Vagina (tissue), 2 donors: ENCODE results near the gene MAP3K10. TPM values are rescaled to one million over a fixed set of nuclear protein-coding genes. Genes with fewer than 3 reads are reported as not detected.

ENCODE experiments used
- DNase-seq, 2 donors: peaks; one replicate each; pipeline ENCODE4 v3.0.0-alpha.2; 2017; ENCODE audit errors: extremely low spot score in 2 of 2
- H3K27ac ChIP-seq: fragments of 200-600 bp; sonication (generic); one replicate; pipeline ENCODE4 v1.5.1; 2019
- H3K27me3 ChIP-seq: fragments of 200-600 bp; sonication (generic); one replicate; pipeline ENCODE4 v1.5.1; 2019
- H3K36me3 ChIP-seq, 2 donors: fragments of 200-600 bp; sonication (generic); one replicate each; pipeline ENCODE4 v1.5.1; 2017 to 2019
- H3K4me1 ChIP-seq: fragments of 200-600 bp; sonication (generic); one replicate; pipeline ENCODE4 v1.5.1; 2019
- H3K4me3 ChIP-seq, 2 donors: fragments of 200-600 bp; sonication (generic); 1 replicate in 1 of 2; 2 replicates in 1 of 2; pipeline ENCODE4 v1.5.1; 2016 to 2019
- H3K9me3 ChIP-seq: fragments of 200-600 bp; sonication (generic); one replicate; pipeline ENCODE4 v1.5.1; 2019
- POLR2A ChIP-seq, 2 donors: fragments of 450-650 bp; IDR thresholded peaks; one replicate each; pipeline ENCODE4 v1.6.1; 2017; ENCODE audit warnings: antibody characterized with exemption in 2 of 2, mild to moderate bottlenecking in 2 of 2, moderate library complexity in 2 of 2
- POLR2AphosphoS5 ChIP-seq, 2 donors: sonication (generic); formaldehyde crosslinking; IDR thresholded peaks; one replicate each; pipeline ENCODE4 v1.9.0; 2017; ENCODE audit warnings: antibody characterized with exemption in 2 of 2, mild to moderate bottlenecking in 2 of 2, low read depth in 1 of 2; ENCODE audit not compliant: insufficient read depth in 1 of 2
- intact Hi-C: fragments of 100-400 bp; cut with DNase I; formaldehyde crosslinking; loops from one replicate; pipeline ENCODE4 v1.15.1; 2023
- total RNA-seq: library from RNA; depleted of rRNA; stranded (reverse); fragments of >200 nt; gene quantifications from one replicate; pipeline ENCODE4 v1.2.3, GENCODE V29; 2016
- TF ChIP-seq, protein P1 (sequence below), 3 experiments: fragments of 450-650 bp in 2 of 3; fragments of 200-600 bp in 1 of 3; sonication (generic) in 1 of 3; IDR thresholded peaks; one replicate each; pipeline ENCODE4 v1.5.1; 2017 to 2019; ENCODE audit warnings: antibody characterized with exemption in 3 of 3, mild to moderate bottlenecking in 2 of 3, moderate library complexity in 2 of 3

Gene MAP3K10
- total RNA-seq, 1 donor from 2014 or later: 10.6 TPM

DNA sequence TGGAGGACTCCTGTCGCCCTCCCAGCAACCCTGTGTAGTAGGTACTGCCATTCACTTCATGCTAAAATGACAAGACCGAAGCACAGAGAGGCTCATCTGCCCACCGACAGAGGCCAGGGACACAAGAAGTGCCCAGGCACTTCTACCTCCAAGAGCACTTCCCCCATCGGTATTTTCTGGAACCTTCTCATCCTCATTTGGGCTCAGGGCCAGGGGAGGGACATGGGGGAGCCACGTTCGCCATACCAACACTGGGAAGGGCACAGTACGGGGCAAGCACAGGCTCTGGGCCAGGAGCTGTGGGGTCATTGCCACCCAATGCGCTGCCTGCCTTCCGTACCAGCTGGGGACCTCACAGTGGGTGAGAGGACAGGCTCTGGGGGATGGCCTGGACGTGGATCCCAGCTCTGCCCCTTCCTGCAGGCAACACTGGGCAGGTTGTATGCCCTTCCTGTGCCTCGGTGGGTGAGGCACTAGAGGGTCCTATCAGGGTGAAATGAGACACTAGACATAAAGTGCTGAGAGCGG is 56.6 kb downstream of the MAP3K10 start:
- intact Hi-C loops: no loop called here
- Histone ChIP-seq H3K4me3 (no peak overlapping the region), H3K36me3 (no peaks in the 10 kb centered on the region), H3K27ac (no peak overlapping the region), H3K27me3 (no peaks in the 10 kb centered on the region), H3K4me1 (peaks cover 40% of the 10 kb centered on the region), H3K9me3 (no peaks in the 10 kb centered on the region)
- TF ChIP-seq, protein P1, sequence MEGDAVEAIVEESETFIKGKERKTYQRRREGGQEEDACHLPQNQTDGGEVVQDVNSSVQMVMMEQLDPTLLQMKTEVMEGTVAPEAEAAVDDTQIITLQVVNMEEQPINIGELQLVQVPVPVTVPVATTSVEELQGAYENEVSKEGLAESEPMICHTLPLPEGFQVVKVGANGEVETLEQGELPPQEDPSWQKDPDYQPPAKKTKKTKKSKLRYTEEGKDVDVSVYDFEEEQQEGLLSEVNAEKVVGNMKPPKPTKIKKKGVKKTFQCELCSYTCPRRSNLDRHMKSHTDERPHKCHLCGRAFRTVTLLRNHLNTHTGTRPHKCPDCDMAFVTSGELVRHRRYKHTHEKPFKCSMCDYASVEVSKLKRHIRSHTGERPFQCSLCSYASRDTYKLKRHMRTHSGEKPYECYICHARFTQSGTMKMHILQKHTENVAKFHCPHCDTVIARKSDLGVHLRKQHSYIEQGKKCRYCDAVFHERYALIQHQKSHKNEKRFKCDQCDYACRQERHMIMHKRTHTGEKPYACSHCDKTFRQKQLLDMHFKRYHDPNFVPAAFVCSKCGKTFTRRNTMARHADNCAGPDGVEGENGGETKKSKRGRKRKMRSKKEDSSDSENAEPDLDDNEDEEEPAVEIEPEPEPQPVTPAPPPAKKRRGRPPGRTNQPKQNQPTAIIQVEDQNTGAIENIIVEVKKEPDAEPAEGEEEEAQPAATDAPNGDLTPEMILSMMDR (IDR thresholded peaks at IDR 0.05): no peak
- TF ChIP-seq POLR2A (IDR thresholded peaks at IDR 0.05) (no peak), POLR2AphosphoS5 (IDR thresholded peaks at IDR 0.05; ENCODE audit: insufficient read depth in 1 of 2, low read depth in 1 of 2) (no peak)
- DNase-seq: no peak

DNA sequence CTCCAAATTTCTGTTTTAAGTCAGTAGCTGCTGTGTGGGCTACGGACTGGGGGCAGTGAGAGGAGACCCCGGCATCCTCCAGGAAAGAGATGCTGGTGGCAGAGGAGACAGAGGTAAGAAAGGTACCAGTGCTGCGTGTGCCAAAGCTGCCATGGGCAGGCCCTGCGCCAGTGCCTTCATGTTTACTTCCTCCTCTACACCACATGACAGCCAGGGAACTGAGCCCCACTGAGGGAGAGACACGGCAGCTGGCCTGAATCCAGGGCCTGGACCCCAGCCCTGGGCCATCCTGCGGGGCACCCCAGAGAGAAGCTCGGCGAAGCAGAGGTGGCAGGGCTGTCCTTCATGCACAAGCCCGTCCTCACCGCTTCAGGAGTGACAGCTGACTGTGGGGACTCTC is 58.0 kb downstream of the MAP3K10 start:
- Histone ChIP-seq H3K27me3 (no peaks in the 10 kb centered on the region), H3K4me1 (peaks cover 46% of the 10 kb centered on the region), H3K9me3 (no peaks in the 10 kb centered on the region), H3K36me3 (peaks cover 0 to 9% of the 10 kb centered on the region in 2 donors), H3K4me3 (no peak overlapping the region), H3K27ac (no peak overlapping the region)
- DNase-seq: no peak
- TF ChIP-seq, protein P1 (IDR thresholded peaks at IDR 0.05): no peak
- intact Hi-C loops: no loop called here

DNA sequence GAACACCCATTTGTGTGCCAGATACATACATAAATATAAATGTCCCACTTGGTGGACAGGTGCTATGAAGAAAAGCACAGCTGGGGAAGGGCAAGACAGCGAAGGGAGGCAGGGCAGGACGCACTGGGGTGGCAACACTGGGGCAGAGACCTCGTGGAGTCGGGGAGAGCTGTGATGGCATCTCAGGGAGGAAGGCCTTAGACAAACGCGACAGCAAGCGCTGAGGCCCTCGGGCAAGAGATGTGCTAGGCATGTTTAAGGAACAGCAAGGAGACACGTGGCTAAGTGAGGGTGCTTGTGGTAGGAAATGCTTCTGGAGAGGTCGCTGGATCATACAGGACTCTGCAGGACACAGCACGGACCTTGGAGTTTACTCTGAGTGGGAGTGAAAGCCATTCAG is 58.6 kb downstream of the MAP3K10 start:
- Histone ChIP-seq H3K36me3 (peaks cover 0 to 15% of the 10 kb centered on the region in 2 donors), H3K27me3 (no peaks in the 10 kb centered on the region), H3K9me3 (no peaks in the 10 kb centered on the region), H3K27ac (no peak overlapping the region), H3K4me3 (no peak overlapping the region), H3K4me1 (peaks cover 46% of the 10 kb centered on the region)
- TF ChIP-seq POLR2AphosphoS5 (IDR thresholded peaks at IDR 0.05; ENCODE audit: insufficient read depth in 1 of 2, low read depth in 1 of 2) (no peak), POLR2A (IDR thresholded peaks at IDR 0.05) (no peak)
- TF ChIP-seq, protein P1 (IDR thresholded peaks at IDR 0.05): no peak
- no peak for DNase-seq
- intact Hi-C loops: no loop called here

DNA sequence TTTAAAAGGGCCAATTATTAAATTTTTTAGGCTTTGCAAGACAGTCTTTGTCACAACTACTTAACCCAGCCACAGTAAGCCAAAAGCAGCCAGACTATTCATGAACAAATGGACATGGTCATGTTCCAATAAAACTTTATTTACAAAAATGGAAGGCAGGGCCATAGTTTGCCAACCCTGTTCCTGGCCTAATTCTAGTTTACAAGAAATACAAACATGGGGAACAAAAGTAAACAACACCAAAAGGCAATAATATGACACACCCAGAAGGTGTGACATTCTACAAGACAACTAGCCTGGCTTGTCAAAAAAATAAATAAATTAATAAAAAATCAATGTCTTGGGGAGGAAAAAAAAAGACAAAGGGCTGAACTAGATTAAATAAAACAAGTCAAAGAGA is 60.0 kb downstream of the MAP3K10 start:
- Histone ChIP-seq H3K4me1 (peaks cover 36% of the 10 kb centered on the region), H3K9me3 (no peaks in the 10 kb centered on the region), H3K27ac (no peak overlapping the region), H3K4me3 (no peak overlapping the region), H3K27me3 (no peaks in the 10 kb centered on the region), H3K36me3 (peaks cover 0 to 30% of the 10 kb centered on the region in 2 donors)
- TF ChIP-seq, protein P1 (IDR thresholded peaks at IDR 0.05): no peak
- TF ChIP-seq POLR2A (IDR thresholded peaks at IDR 0.05) (no peak), POLR2AphosphoS5 (IDR thresholded peaks at IDR 0.05; ENCODE audit: insufficient read depth in 1 of 2, low read depth in 1 of 2) (no peak)
- no peak for DNase-seq
- intact Hi-C loops: no loop called here

DNA sequence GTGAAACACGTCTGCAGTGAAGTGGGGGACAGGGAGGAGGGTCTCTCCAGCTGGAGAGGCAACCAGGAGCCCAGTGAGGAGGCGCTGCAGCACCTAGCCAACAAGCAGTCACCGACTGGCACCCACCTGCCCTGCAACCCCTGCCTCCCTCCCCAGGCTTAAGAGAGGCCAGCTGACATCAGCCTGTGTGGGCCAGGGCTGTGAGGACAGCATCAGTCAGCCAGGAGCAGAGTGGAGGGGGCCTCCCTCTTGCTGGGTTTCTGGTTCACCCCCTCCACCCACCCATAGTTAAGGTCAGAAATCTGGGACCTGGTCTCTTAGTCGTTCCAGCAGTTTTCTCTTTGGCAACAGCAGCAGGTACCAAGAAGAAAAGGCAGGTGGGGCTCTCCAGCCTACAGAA is 60.8 kb downstream of the MAP3K10 start:
- Histone ChIP-seq H3K9me3 (no peaks in the 10 kb centered on the region), H3K4me3 (no peak overlapping the region), H3K4me1 (peaks cover 32% of the 10 kb centered on the region), H3K36me3 (peaks cover 0 to 33% of the 10 kb centered on the region in 2 donors), H3K27me3 (no peaks in the 10 kb centered on the region), H3K27ac (no peak overlapping the region)
- no peak for DNase-seq
- TF ChIP-seq POLR2AphosphoS5 (IDR thresholded peaks at IDR 0.05; ENCODE audit: insufficient read depth in 1 of 2, low read depth in 1 of 2) (no peak), POLR2A (IDR thresholded peaks at IDR 0.05) (no peak)
- TF ChIP-seq, protein P1 (IDR thresholded peaks at IDR 0.05): no peak
- intact Hi-C loops: no loop called here
